Ecto neural progenitor cell (in vitro differentiated cells): ENCODE results near the gene MAGEL2.
A peak's percentile ranks its signal among the peaks of the same experiment; 100 is the strongest.

Source experiments
- DNase-seq: peaks from one replicate; pipeline ENCODE4 v3.0.0-alpha.2; 2018; ENCODE audit warnings: low spot score

MAGEL2 gene

GRCh38 chr15:23647421-23648370 is at the start of gene MAGEL2:
Gene MAGEL2 (minus strand): TSS chr15:23647867. CDS start chr15:23647742, 125 bp downstream.
- DNase-seq: peak; percentile 62

GRCh38 chr15:23695282-23695681 is 47.6 kb upstream of the MAGEL2 start:
- no peak for DNase-seq

- no peak for DNase-seq
These were observed 46.9 kb upstream of the MAGEL2 start for GRCh38 chr15:23694592-23694991.

- DNase-seq: peak; percentile 73
These were observed 42.8 kb upstream of the MAGEL2 start for GRCh38 chr15:23690450-23690852.

GRCh38 chr15:23690015-23690414 is 42.3 kb upstream of the MAGEL2 start:
- no peak for DNase-seq

DNA sequence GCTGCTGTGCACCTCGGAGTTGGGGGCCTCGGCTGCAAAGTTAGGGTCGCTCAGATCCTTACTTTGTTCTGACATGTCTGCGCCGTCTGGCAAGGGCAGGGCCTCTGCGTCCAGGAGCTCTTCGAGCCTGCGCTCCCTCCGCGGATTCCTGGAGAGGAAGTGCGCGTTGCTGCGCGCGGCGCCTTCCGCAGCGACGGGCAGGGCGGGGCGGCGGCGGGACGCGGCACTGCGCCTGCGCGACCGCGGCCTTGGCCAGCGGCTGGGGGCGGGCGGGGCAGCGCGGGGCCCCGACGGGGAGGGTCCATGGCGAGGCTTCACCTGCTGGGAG is 39.4 kb upstream of the MAGEL2 start, which contains the start of gene NDN:
NDN (minus strand) TSS at position 163 of the 328 bp plus-strand sequence; CDS start at position 75, 88 bp downstream.
- peak; percentile 77 for DNase-seq

DNA sequence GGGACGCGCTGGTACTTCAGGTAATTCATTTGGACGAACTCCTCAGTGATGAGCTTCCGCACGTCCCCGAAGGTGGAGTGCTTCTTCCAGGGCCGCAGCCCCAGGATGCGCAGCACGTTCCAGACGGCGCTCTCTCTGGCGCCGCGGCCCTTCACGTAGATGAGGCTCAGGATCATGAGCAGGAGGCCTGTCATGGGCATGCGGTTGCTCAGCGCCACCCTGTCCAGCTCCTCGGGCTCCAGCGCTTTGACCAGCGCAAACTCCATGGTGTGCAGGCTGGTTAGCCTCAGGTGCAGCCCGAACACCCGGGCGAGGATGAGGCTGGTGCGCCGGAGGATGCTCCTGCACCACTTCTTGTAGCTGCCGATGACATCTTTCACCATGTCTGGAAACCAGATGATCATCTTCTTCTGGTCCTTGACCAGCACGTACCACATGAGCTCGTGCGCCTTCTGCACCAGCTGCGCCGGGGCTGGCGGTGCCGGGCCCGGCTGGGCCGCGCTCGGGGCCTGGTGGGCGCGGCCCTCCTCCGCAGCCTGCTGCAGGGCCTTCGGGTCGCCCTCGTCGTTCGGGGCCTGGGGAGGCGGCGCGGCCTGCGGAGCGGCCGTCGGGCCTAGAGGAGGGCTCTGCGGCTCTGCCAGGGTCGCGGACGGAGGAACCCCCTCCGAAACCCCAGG is 38.9 kb upstream of the MAGEL2 start:
- no peak for DNase-seq

DNA sequence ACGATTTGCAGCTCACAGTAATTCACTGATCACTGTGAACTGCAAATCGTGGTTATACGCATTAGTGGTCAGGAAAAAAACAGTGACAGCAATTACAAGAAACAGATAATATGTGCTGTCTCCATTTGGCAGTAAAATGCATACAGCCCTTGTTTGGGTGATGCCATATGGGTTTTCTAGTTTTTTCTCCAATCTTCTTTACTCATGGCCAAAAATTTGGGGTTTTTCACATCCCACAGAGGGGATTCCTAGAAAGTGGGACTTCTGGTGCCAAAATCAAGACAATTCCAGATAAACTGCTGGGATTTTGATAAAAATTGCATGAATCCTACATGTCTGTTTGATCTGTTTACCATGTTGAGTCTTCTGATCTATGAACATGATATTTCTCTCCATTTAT is 23.8 kb upstream of the MAGEL2 start:
- DNase-seq: no peak

DNA sequence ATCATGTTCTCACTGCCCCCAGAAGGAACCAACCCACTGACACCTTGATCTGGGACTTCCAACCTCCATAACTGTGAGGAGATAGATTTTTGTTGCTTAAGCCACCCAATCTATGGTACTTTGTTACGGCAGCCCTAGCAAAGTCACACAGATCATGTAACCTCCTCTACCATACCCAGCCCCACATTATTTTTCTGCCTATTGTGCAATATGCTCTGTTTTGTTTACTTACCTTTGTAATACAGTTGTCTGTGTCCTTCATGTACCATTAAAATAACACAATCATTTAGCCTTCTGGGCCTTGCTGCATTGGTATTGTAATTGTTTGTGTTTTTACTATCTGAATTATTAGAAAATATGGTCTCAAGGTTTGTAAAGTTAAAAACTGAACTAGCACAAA is 23.3 kb upstream of the MAGEL2 start:
- DNase-seq: no peak

GRCh38 chr15:23663232-23663631 is 15.6 kb upstream of the MAGEL2 start:
- no peak for DNase-seq

GRCh38 chr15:23648920-23649515 is 1.4 kb upstream of the MAGEL2 start:
- DNase-seq: no peak

DNA sequence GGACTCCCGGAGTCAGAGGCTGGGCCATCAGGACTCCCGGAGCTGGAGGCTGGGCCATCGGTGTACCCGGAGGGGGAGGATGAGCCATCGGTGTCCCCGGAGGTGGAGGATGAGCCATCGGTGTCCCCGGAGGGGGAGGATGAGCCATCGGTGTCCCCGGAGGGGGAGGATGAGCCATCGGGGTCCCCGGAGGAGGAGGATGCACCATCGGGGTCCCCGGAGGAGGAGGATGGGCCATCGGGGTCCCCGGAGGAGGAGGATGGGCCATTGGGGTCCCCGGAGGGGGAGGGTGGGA is 719 bp downstream of the MAGEL2 start:
- no peak for DNase-seq

DNA sequence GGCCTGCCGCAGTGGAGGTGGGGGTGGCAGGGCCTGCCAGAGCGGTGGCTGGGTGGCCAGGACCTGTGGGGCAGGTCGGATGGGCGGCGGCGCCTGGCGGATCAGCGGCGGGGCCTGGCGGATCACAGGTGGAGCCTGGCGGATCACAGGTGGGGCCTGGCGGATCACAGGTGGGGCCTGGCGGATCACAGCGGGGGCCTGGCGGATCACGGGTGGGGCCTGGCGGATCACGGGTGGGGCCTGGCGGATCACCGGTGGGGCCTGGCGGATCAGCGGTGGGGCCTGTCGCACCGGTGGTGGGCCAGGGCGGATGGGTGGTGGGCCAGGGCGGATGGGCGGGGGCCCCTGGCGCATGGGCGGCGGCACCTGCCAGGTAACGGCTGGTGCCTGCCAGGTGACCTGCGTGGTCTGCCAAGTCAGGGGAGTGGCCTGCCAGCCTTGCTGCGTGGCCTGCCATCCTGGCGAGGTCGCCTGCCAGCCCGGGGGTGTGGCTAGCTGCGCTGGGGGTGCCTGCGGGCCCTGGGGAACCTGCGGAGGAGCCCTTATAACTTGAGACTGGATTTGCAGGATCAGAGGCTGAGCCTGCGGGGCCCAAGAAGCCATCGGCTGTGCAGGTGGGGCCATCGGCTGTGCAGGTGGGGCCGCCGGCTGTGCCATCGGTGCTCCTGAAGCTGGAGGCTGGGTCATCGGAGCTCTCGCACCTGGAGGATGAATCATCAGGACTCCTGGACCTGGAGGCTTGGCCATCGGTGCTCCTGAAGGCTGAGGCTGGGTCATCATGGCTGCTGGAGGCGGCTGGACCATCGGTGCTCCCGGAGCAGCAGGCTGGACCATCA is 1.3 kb downstream of the MAGEL2 start:
- DNase-seq: no peak

- DNase-seq: no peak
These were observed 2.1 kb downstream of the MAGEL2 start for GRCh38 chr15:23645371-23646164.

GRCh38 chr15:23644829-23645228 is 2.8 kb downstream of the MAGEL2 start:
- no peak for DNase-seq

DNA sequence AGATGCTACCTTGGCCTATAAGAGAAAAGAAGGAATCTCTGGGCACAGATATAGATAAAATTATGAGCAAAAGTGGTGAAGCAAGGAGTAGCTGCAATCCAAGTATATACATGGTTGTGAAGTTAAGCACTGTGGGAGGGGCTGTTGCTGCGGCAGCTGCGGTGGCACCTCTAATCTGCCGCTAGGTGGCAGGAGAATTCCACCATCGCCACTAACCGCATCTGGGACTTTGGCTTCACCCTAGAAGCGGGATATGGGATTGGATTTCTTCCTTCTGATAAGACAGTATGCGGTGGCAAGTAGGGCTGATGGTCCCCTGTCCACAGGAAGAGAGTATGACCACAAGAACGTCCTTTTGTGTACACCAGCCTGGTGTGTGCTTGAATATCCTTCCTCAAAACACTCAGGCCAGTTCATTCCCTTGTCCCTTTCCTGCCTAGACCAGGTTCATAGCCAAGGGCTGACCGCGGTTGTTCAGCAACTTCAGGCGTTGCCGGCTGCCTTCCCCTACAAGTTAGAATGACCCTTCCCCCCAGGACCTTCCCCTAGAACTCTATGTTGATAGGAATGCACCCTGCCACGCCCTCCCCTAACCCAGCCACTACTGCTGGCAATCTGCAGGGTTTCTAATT is 5.1 kb downstream of the MAGEL2 start:
- DNase-seq: peak; percentile 65

- no peak for DNase-seq
These were observed 13.5 kb downstream of the MAGEL2 start for GRCh38 chr15:23634181-23634580.

DNA sequence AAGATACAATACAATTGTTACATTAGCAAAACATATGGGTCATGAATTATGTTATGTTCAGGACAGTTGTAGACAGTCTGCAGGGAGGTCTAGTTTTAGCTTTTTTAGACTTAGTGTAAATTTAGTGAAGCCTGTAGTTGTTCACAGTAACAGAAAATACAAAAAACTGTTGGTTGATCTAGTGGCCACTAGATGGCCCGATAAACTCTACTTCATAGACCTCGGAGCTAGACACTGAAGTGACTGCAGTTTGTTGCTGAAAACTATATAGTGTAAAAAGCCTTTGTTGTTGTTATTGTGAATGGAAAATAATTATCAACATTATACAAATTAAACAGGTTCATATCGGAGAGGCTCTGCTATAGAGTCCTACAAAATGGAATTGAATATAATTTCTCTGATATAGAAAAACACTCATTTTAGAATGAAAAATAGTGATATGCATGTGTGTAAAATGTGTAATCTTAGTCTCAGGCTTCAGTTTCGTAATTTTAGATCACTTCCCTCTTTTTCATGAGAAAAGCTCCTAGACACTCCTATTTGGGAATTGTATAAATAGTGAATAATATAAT is 18.3 kb downstream of the MAGEL2 start:
- no peak for DNase-seq

GRCh38 chr15:23628612-23629233 is 18.9 kb downstream of the MAGEL2 start:
- no peak for DNase-seq

- no peak for DNase-seq
These were observed 31.1 kb downstream of the MAGEL2 start for GRCh38 chr15:23616536-23616935.
